Astrocyte (in vitro differentiated cells and primary cell): ENCODE results near the gene SEMA7A.

Experiments
- CTCF ChIP-seq: IDR thresholded peaks from 2 replicates; pipeline ENCODE4 v1.5.1; 2011; ENCODE audit warnings: low read depth, mild to moderate bottlenecking, inconsistent platforms, low read length, moderate library complexity; ENCODE audit not compliant: insufficient read depth
- EZH2 ChIP-seq: IDR thresholded peaks from 2 replicates; pipeline ENCODE4 v1.6.1; 2012; ENCODE audit warnings: mild to moderate bottlenecking, low read length, inconsistent platforms; ENCODE audit not compliant: insufficient read depth

GRCh38 chr15:74414081-74414580 is 19.6 kb downstream of the SEMA7A start:
- no peak for TF ChIP-seq CTCF
- no peak for TF ChIP-seq EZH2
